ENCODE data around the gene CCR3.
"Not testable (repeated sequence)": the region's sequence is repeated elsewhere in the genome, so short reads cannot be mapped to it uniquely, and the experiment has no call there.

Gene CCR3

DNA sequence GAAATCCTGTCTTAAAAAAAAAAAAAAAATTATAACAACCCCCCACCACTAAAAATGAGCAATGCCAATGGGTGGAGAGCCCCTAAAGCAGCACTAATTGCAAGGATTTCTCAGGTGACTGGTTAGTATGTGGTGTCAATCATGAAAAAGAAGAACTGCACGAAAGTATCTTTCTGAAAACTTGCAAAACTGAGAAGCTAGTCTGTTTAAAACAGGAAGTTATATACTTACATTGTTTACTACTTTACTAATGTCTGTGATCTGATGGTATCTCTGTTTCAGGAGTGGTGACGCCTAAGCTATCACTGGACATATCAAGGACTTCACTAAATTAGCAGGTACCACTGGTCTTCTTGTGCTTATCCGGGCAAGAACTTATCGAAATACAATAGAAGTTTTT lies at the start of gene CCR3:
TSS of gene CCR3 (plus strand) at position 341 of the 400 bp plus-strand sequence. CDS start 22,699 bp downstream, outside the sequence.
- DNase-seq, result no peak

DNA sequence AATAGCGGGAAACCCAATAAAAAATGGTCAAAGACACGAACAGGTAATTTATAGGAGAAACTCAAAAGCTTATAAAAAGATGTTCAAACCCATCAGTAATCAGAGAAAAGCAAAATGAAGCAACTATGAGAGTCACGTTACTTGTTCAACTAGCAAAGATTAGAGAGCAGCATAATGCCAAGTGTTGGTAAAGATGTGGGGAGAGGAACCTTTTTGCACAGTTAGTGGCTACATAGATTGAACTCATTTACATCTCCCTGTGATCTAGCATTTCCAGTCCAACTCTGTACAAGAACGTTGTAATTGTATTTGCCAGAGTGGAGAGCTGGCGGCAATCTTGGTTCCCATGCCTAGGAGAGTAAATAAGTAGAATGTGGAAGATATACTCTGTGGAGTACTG lies 49.3 kb upstream of the CCR3 start:
- no peak for DNase-seq

DNA sequence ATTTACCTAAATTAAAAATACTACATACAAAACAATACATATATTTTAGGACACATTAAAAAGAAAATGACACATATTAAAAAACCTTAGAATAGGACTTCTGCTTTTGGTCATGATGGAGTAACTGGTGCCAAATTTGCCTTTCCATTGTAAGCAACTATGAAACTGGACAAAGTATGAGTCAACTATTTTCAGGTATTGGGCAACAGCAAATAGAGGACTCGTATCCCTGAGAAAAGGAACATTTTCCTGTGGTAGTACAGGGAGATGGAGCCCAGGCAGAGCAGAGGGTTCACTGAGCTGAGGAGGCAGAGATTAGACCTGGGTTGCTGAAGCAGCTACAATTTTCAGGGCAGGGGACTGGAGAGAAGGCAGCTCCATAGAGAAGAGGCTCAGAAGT lies 48.8 kb upstream of the CCR3 start:
- no peak for DNase-seq

DNA sequence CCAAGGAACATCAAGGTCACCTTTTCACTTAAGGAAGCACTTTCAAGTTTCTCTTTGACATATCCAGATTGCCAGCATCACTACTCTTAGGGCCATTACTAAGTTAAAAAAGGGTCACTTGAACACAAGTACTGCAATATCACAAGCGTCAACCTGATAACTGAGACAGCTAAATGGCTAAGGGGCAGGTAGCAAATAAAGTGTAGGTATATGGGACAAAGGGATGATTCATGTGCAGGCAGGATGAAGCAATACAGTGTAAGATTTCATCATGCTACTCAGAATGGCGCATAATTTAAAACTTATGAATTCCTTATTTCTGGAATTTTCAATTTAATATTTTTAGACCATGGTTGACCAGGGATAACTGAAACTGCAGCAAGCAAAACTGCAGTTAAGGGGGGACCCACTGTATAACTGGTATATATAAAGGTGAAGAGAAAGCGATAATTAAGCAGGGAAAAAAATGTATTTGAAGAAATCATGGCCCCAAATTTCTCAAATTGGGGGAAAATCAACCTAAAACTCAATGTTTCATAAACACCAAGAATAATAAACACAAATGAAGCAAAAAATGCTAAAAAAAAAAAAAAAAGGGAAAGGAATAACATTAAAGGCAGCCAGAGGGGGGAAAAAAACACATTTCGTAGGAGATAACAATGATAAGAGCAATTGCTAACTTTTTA lies 47.2 kb upstream of the CCR3 start:
- no peak for DNase-seq

DNA sequence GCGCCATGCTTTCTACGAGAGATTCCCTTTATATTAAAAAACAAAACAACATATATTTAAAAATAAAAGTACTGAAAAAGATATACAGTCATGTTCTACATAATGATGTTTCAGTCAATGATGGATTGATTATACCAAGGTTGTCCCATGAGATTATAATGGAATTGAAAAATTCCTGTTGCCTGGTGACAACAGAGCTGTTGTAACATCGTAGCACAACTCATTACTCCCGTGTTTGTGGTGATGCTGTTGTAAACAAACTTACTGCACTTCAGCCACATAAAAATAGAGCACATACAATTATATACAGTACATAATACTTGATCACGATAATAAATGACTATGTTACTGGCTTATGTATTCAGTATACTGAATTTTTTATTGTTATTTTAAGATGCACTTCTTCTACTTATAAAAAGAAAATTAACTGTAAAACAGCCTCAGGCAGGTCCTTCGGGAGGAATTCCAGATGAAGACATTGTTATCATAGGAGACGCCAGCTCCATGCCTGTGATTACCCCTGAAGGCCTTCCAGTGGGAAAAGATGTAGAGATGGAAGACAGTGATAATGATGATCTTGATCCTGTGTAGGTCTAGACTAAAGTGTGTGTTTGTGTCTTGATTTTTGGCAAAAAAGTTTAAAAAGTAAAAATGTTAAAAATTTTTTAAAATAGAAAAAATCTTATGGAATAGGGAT lies 45.9 kb upstream of the CCR3 start:
- DNase-seq, result no peak

DNA sequence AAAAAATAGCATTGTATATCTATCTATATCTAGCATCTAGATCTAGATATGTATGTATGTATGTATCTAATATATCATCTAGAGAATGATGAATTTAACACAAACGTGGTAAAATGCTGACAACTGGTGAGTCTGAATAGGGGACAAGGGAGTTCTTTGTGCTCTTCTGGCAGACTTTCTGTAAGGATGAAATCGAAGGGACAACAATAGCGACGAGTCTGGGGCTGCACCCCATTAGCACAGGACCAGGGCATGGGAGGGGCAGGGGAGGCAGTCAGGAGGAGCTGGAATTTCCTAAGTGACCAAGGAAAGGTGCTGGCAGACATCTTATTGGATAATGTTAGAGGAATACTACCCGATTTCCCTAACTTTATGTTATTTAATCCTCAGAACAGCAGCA lies 42.0 kb upstream of the CCR3 start:
- DNase-seq, result no peak

DNA sequence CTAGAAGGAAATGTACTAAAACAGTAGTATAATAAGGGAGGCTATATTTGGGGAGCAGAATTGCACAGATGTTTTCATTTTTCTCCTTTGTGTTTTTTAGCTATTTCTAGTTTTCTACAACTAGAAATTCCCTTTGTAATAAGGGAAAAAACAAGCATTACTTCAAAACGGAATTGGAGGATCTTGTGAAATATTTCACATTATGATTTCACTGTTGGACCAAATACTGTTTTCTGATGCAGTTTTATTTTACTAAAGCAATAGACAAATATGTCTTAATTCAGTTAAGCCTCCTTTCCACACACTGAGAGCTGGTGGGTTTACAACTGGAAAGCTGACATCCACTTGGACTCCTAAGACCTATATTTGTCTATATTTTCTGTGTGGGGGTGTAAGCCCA lies 41.5 kb upstream of the CCR3 start:
- no peak for DNase-seq

DNA sequence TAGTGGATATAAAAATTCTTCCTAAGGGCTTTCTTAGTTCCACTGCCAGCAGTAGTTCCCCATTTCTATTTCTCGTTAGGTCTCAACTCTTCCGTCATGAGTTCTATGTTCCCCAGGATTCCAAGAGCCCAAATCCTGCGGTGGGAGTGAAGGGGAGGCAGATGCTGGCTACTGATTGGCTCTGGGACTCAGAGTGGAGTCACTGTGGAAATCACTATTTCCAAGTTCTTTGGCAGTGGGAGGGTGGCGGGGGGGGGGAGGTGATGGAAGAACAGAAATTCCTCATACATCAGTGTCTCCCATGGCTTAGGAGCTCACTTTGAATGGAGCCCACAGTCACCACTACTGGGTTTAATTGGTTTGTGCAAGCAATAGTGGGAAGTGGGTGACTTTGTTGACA lies 39.7 kb upstream of the CCR3 start:
- DNase-seq, result no peak

DNA sequence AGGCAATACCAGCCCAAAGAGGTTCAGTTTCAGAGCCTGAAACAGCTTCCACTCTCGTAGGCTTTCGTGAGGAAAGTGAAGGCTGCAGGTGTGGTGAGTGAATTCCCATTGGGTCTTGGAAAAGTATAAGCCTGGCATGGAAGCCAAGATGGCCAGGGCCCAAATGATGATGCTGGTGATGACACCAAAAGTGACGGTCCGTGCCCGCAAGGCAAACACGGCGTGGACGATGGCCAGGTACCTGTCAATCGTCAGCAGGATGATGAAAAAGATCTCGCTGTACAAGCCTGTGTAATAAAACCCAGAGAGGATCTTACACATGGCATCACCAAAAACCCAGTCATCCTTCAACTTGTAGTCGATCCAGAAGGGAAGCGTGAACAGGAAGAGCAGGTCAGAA lies 38.6 kb upstream of the CCR3 start:
- no peak for DNase-seq

DNA sequence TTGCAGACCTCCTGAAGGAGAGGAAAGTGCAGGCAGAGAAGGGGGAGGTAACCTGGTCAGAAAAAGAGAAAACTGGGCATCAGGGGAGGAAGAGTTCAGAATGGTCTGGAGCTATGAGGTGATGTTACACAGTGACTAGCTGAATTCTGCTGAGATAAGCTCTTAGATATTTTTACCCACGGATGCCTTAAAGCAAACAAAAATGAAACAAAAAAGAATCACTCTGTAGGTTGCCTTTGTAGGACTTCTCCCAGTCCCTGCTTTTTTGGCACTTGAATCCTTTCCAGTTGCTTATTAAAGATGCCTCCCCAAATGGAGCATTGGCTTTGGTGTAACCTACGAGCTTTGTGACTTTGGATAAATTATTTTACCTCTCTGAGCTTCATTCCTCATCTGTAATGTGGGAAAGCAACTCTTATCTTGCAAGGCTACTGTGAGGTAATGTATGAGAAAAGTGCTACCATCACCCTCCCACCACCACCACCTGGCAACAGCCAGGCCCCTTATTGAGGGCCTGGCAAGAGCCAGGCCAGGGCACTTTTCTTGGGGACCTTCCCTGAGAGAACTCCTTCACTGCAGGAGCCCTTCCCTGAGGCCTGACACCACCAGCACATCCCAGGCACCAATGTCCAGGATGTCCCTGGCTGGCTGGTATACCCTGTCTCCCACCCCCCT lies 36.8 kb upstream of the CCR3 start:
- DNase-seq, result no peak

DNA sequence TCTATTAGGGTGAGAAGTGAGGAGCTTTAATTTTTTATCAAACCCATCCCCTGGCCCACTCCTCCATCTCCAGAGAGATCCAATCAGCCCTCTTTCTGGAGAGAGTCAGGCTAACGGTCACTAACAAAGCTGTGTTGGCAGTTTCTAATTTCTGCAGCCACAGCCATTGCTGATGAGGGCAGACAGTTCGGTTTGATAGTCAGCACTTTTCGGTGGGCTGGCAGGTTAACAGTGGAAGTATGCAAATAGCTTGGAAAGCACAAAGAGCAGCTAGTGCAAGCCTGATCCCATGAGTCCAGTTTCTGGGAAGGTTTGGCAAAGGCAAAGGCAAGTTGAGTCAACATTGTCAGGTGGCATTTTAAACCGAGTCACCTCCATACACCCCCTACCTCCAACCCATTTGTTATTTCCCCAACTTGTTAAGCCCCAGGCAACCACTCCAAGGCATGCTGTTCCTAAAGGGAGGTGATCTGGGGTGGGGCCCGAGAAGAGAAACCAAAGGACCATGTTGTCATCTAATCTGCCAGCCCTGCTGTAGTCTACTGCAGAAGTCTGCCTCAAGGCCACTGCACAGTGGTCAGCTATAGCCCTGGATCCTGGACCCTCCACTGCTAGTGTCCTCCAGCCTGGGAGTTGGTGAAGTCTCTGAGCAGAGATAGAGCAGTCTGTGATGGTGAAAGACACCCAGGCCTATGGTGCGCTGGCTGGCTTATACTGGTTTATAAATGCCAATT lies 35.8 kb upstream of the CCR3 start:
- DNase-seq, result no peak

DNA sequence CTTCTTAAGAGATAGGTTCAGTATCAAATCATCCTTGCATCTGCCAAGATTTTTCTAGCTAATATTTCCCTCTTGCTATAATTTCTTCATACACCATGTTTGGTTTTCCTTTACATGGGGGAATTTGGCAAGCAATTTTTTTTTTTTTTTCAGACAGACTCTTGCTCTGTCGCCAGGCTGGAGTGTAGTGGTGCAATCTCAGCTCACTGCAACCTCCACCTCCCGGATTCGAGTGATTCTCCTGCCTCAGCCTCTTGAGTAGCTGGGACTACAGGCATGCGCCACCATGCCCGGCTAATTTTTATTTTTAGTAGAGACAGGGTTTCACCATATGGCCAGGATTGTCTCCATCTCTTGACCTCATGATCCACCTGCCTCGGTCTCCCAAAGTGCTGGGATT lies 34.7 kb upstream of the CCR3 start:
- not testable (repeated sequence) for DNase-seq

DNA sequence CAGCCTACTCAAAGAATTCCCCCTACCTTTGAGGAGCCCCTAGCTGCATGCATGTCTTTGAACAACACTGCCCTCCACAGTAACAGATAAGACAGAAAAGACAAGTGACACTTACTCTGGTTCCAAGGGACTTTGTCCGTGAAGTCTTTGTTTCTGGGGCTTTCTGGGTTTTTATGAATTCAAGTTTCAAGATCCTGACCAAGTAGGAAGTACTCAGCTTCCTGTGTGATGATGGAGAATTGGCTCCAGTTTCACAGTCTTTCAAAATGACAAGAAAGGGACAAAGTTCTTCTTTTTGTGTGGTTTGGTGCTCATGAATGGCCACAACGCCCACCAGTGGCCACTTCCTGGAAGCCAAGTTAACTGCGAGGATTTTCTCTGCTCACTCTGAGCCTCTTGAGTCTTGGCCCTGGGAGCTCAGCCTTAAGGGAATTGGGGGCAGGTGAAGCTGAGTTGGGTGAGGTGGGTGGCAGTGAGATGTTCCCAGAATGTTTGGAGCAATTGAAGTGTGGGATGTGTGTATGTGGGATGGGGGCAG lies 34.0 kb upstream of the CCR3 start, which contains the start of gene CCR1:
TSS of gene CCR1 (minus strand) at position 147 of the 538 bp plus-strand sequence. CDS start 4,000 bp downstream, outside the sequence.
- peak; percentile 74 for DNase-seq

DNA sequence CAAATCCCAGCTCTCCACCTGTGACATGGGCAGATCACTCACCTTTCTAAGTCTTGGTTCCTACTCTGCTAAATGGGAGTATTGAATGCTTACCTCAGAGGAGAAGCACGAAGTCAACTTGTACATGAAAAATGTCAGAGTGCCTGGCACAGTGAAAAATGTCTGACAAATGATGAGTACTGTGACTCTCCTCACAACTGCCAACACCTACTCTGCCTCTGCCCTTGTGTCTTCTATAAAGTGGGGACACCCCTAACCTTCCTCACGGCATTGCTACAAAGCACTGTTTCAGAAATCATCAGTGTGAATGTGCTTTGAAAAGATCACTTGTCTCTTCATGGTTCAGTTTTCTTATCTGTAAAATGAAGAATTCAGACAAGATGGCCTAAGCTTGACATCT lies 33.2 kb upstream of the CCR3 start:
- no peak for DNase-seq

DNA sequence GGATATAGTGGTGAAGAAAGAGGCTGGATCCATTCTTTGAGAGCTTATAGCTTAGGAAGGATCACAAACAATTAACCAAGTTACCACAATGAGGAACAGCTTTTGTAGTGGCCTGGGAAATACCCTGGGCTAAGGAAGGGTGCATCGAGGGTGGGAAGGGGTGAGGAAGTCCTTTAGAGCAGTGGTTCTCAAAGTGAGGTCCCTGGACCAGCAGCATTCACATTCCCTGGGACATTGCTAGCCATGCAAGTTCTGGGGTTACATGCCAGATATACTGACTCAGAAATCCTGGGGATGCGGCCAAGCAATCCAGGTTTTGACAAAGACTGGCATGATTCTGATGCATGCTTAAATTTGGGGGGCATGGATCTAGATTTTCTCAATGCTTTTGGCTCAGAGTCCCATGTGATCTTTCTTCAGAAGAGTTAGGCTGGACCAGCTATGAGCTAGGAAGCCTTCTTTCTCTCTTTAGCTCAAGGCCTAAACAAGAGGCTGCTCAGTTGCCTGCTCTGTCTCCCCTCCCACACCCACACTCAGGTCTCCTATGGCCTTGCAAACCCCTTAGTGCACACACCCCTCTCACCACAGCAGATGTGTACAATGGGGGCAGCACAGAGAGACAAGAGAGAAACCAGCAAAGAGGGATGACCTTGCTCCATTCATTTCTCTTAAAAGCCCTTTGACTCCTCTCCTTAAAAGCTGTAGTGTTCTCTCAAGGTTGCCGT lies 32.4 kb upstream of the CCR3 start:
- no peak for DNase-seq

DNA sequence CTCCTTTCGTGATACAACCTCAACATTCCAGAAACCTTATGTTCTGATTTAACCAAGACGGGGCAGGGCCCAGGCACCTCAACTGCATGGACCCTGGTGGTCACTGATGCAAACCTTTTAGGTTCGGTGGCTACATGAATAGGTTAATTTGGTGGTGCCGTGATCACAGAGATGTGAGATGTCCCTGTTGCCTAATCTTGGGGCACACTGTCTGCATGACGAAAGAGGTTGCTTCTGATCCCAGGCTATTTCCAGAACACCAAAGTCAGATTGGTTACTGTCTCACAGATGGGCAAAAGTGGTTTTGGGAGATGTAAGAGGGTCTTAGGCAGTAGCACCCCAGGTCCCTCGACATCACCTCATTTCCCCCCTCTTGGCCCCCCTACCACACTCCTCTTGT lies 30.2 kb upstream of the CCR3 start:
- DNase-seq, result no peak

DNA sequence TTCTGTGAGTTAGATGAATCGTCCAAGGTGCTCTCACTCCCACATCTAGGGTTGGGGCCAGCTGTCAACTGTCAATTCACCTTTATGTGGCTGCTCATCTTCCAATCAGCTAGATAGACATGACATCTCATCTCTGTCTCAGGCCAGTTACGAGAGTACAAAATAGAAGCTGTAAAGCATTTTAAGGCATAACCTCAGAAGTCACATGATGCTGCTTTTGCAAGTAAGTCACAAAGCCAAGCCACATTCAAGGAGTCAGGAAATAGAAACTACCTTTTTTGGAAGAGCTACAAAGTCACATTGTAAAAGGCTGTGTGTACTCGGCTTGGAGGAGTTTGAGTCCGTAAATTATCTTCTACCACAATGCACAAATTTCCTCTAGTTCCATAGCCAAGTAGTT lies 29.1 kb upstream of the CCR3 start:
- no peak for DNase-seq

DNA sequence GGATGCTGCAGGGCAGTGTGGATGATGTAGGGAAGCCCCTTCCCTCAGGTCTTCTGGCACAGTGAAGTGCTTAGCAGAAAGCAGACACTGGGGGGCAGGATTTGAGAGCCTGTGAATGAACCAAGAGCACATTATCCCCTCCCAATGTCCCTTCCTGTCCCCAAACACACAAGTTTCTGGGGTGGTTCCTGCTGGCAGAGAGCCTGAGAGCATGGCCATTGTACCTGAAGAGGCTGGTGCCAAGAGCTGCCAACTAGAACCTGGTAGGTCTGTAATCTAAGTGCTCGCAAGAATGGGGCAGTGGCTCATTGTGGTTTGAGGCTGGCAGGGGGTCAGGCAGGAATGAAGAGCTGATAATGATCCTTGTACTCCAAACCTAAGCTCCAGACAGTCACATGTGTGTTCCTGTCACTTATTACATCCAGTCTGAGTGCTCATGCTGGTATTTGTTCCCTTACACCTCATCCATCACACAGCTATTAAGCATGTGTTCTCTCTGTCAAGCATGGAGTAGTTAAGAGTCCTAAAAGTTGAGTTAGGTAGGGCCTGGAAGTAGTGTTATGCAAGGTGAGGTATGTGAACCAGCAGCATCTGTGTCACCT lies 27.4 kb upstream of the CCR3 start:
- peak; percentile 21 for DNase-seq

DNA sequence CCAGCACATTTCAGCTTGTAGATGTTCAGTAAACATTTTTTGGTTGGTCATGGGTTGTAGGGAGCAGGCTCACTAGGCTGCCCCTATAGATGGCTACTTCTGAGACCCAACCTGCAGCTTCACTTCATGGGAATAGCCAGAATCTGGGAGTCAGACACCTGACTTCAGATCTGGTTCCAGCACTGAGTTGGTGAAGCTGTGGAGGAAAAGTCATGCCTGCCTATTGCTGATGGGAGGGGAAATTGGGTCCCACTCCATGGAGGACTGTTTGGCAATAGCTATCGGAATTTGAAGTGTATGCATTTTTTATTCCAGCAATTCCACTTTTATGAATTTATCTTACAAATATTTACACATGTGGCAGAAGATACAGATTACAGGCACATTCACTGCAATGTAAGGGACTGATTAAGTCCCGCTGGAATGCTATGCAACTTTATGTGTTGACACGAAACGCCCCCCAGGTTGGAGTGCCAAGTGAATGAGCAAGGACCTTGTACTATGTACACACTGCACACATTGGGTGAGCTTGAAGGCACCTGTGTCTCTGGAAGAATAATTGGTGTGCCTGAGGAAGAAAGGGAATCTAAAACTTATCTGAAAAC lies 26.3 kb upstream of the CCR3 start:
- DNase-seq, result no peak

DNA sequence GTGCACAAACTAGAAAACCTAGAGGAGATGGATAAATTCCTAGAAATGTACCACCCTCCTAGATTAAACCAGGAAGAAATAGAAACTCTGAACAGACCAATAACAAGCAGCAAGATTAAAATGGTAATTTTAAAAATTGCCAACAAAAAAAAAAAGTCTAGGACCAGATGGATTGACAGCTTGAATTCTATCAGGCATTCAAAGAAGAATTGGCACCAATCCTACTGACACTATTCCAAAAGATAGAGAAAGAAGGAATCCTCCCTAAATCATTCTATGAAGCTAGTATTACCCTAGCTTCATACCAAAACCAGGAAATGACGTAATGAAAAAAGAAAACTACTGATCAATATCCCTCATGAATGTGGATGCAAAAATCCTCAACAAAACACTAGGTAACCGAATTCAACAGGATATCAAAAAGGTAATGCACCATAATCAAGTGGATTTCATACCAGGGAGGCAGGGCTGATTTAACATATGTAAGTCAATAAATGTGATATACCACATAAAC lies 24.0 kb upstream of the CCR3 start:
- no peak for DNase-seq

DNA sequence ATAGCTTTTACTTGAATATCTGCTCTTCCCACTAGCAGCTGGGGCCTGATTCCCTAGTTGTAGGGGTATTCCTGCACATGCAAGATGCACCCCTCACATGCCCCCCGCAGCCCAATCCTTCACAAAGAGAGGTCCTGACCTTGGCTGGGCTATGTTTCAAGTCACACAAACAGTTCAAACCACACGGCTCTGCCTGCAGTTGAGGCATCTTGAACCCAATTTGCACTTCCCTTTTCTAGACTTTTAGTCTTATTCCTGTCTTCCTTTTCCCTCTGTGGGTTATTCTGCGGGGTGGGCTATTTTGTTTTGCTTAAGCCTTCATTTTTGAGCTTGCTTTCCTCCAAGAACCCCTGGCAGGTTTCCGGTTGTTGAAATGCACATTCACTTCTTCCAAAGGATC lies 20.9 kb upstream of the CCR3 start:
- no peak for DNase-seq
